Neuronal stem cell (in vitro differentiated cells): Measurements from ENCODE around the gene POPDC3.

Experiments used
- DNase-seq: peaks from one replicate; pipeline ENCODE4 v3.0.0-alpha.2; 2013; ENCODE audit warnings: low spot score
- H2AFZ ChIP-seq: one replicate; pipeline ENCODE4 v1.6.1; 2013; ENCODE audit warnings: mild to moderate bottlenecking, low read length, inconsistent platforms
- H2AK5ac ChIP-seq: 2 replicates; pipeline ENCODE4 v1.6.1; 2013; ENCODE audit warnings: low read depth, mild to moderate bottlenecking, inconsistent platforms, low read length, moderate library complexity, mixed read lengths
- H2BK120ac ChIP-seq: 2 replicates; pipeline ENCODE4 v1.6.1; 2013; ENCODE audit warnings: low read depth, mild to moderate bottlenecking, inconsistent platforms, low read length, moderate library complexity, mixed read lengths
- H2BK12ac ChIP-seq: one replicate; pipeline ENCODE4 v1.6.1; 2013; ENCODE audit warnings: low read length, inconsistent platforms
- H2BK15ac ChIP-seq: 2 replicates; pipeline ENCODE4 v1.6.1; 2013; ENCODE audit warnings: mild to moderate bottlenecking, low read length, inconsistent platforms, mixed read lengths
- H2BK5ac ChIP-seq: one replicate; pipeline ENCODE4 v1.6.1; 2013; ENCODE audit warnings: inconsistent platforms, mild to moderate bottlenecking, low read length, moderate library complexity
- H3K14ac ChIP-seq: one replicate; pipeline ENCODE4 v1.6.1; 2013; ENCODE audit warnings: low read length, inconsistent platforms
- H3K18ac ChIP-seq: 2 replicates; pipeline ENCODE4 v1.6.1; 2013; ENCODE audit warnings: low read length, inconsistent platforms
- H3K23ac ChIP-seq: 2 replicates; pipeline ENCODE4 v1.6.1; 2013; ENCODE audit warnings: low read depth, mild to moderate bottlenecking, mixed read lengths, low read length, inconsistent platforms; ENCODE audit not compliant: poor library complexity
- H3K27ac ChIP-seq: replicated peaks from 3 replicates; pipeline ENCODE4 v1.5.1; 2013; ENCODE audit warnings: low read length, inconsistent platforms
- H3K27me3 ChIP-seq, 3 experiments: 2 replicates each; pipeline ENCODE4 v1.6.1; 2013; ENCODE audit warnings: low read length in 3 of 3, mild to moderate bottlenecking in 2 of 3, inconsistent platforms in 1 of 3, low read depth in 1 of 3, mixed read lengths in 1 of 3, moderate library complexity in 1 of 3; ENCODE audit not compliant: control insufficient read depth in 3 of 3, insufficient read depth in 3 of 3
- H3K36me3 ChIP-seq, 2 donors: replicated peaks in 1 of 2; 2 replicates each; pipeline ENCODE4 v1.6.1; 2013; ENCODE audit warnings: low read length in 2 of 2; ENCODE audit not compliant: control insufficient read depth in 2 of 2, insufficient read depth in 2 of 2
- H3K4ac ChIP-seq: 2 replicates; pipeline ENCODE4 v1.6.1; 2013; ENCODE audit warnings: inconsistent platforms, mild to moderate bottlenecking, low read length, moderate library complexity
- H3K4me1 ChIP-seq, 2 donors: 1 replicate in 1 of 2; 2 replicates in 1 of 2; pipeline ENCODE4 v1.6.1; 2013; ENCODE audit warnings: low read length in 2 of 2, low read depth in 1 of 2; ENCODE audit not compliant: control insufficient read depth in 2 of 2, insufficient read depth in 1 of 2
- H3K4me2 ChIP-seq: one replicate; pipeline ENCODE4 v1.6.1; 2013; ENCODE audit warnings: mild to moderate bottlenecking, low read length, inconsistent platforms; ENCODE audit not compliant: insufficient read depth, poor library complexity, severe bottlenecking
- H3K4me3 ChIP-seq, 2 donors: 2 replicates each; pipeline ENCODE4 v1.5.1; 2013; ENCODE audit warnings: low read length in 2 of 2, mild to moderate bottlenecking in 2 of 2, inconsistent platforms in 1 of 2, moderate library complexity in 1 of 2
- H3K79me1 ChIP-seq: one replicate; pipeline ENCODE4 v1.6.1; 2013; ENCODE audit warnings: low read depth, mild to moderate bottlenecking, inconsistent platforms, low read length, moderate library complexity
- H3K9ac ChIP-seq: one replicate; pipeline ENCODE4 v1.6.1; 2013; ENCODE audit warnings: mild to moderate bottlenecking, low read depth, low read length, inconsistent platforms; ENCODE audit not compliant: poor library complexity
- H3K9me3 ChIP-seq, 2 donors: replicated peaks in 1 of 2; 2 replicates each; pipeline versions ENCODE3 to v1.6.1; 2013; ENCODE audit warnings: low read length in 2 of 2, mild to moderate bottlenecking in 2 of 2, inconsistent platforms in 1 of 2, low read depth in 1 of 2, mixed read lengths in 1 of 2, moderate library complexity in 1 of 2; ENCODE audit not compliant: control insufficient read depth in 2 of 2, insufficient read depth in 1 of 2
- H4K8ac ChIP-seq: one replicate; pipeline ENCODE4 v1.6.1; 2013; ENCODE audit warnings: low read depth, mild to moderate bottlenecking, inconsistent platforms, low read length, moderate library complexity
- H4K91ac ChIP-seq: one replicate; pipeline ENCODE4 v1.6.1; 2013; ENCODE audit warnings: low read length, low read depth, mild to moderate bottlenecking, inconsistent platforms; ENCODE audit not compliant: poor library complexity
- WGBS, 2 donors: extraction: QIAGEN DNeasy Blood & Tissue Kit; methylation state at CpG; one replicate each; pipeline ENCODE4 v1.1.7; 2013; ENCODE audit warnings: missing lambda C conversion rate in 2 of 2, mixed read lengths in 1 of 2; ENCODE audit not compliant: insufficient read length in 2 of 2, insufficient replicate concordance in 1 of 2; ENCODE audit errors: extremely low coverage in 2 of 2; 5-methylcytosine and 5-hydroxymethylcytosine counted together

Gene POPDC3

GRCh38 chr6:105193647-105194046 lies 13.8 kb upstream of the POPDC3 start:
- Histone ChIP-seq H2BK120ac (no peak overlapping the region), H3K79me1 (no peaks in the 10 kb centered on the region), H2BK12ac (no peak overlapping the region), H2BK5ac (no peak overlapping the region), H3K23ac (no peak overlapping the region), H3K27ac (no peak overlapping the region), H4K91ac (no peak overlapping the region), H3K27me3 (peaks cover 0 to 4% (median 0%) of the 10 kb centered on the region in 3 experiments), H2AFZ (no peak overlapping the region), H3K4me1 (no peaks in the 10 kb centered on the region), H3K9ac (no peak overlapping the region), H3K14ac (no peak overlapping the region), H3K4me2 (no peak overlapping the region), H3K18ac (no peak overlapping the region), H4K8ac (no peak overlapping the region), H3K4me3 (no peak overlapping the region), H2BK15ac (no peak overlapping the region), H3K9me3 (no peaks in the 10 kb centered on the region), H3K4ac (no peak overlapping the region), H2AK5ac (no peak overlapping the region), H3K36me3 (no peaks in the 10 kb centered on the region)
- no CpG with 5 or more reads among the region's 1 CpG for WGBS, 2 donors
- no peak for DNase-seq

GRCh38 chr6:105192707-105193465 lies 13.1 kb upstream of the POPDC3 start:
- Histone ChIP-seq H2AK5ac (no peak overlapping the region), H3K9ac (no peak overlapping the region), H4K91ac (no peak overlapping the region), H3K4me1 (no peaks in the 10 kb centered on the region), H2AFZ (no peak overlapping the region), H3K18ac (no peak overlapping the region), H3K27me3 (peaks cover 0 to 4% (median 0%) of the 10 kb centered on the region in 3 experiments), H3K23ac (no peak overlapping the region), H2BK5ac (no peak overlapping the region), H2BK120ac (no peak overlapping the region), H3K79me1 (no peaks in the 10 kb centered on the region), H3K9me3 (no peaks in the 10 kb centered on the region), H3K4me2 (no peak overlapping the region), H2BK15ac (no peak overlapping the region), H2BK12ac (no peak overlapping the region), H4K8ac (no peak overlapping the region), H3K27ac (no peak overlapping the region), H3K36me3 (no peaks in the 10 kb centered on the region), H3K14ac (no peak overlapping the region), H3K4ac (no peak overlapping the region), H3K4me3 (no peak overlapping the region)
- WGBS, 2 donors = no CpG with 5 or more reads among the region's 7 CpGs
- no peak for DNase-seq

GRCh38 chr6:105191351-105191750 lies 11.5 kb upstream of the POPDC3 start:
- WGBS, 2 donors = no CpG with 5 or more reads among the region's 1 CpG
- H4K91ac ChIP-seq = no peak overlapping the region
- no peak overlapping the region for H3K4me3 ChIP-seq
- no peaks in the 10 kb centered on the region for H3K9me3 ChIP-seq
- DNase-seq = no peak
- no peak overlapping the region for H2BK12ac ChIP-seq
- H3K4me1 ChIP-seq = no peaks in the 10 kb centered on the region
- no peak overlapping the region for H3K23ac ChIP-seq
- H3K27ac ChIP-seq = no peak overlapping the region
- no peak overlapping the region for H2BK120ac ChIP-seq
- H3K4me2 ChIP-seq = no peak overlapping the region
- H3K79me1 ChIP-seq = no peaks in the 10 kb centered on the region
- no peak overlapping the region for H3K9ac ChIP-seq
- no peak overlapping the region for H4K8ac ChIP-seq
- H2AFZ ChIP-seq = no peak overlapping the region
- H3K36me3 ChIP-seq = no peaks in the 10 kb centered on the region
- H2BK15ac ChIP-seq = no peak overlapping the region
- H3K4ac ChIP-seq = no peak overlapping the region
- no peak overlapping the region for H2AK5ac ChIP-seq
- H2BK5ac ChIP-seq = no peak overlapping the region
- H3K27me3 ChIP-seq = peaks cover 0 to 4% (median 0%) of the 10 kb centered on the region in 3 experiments
- H3K18ac ChIP-seq = no peak overlapping the region
- no peak overlapping the region for H3K14ac ChIP-seq

GRCh38 chr6:105189026-105189820 lies 9.4 kb upstream of the POPDC3 start:
- Histone ChIP-seq H3K4ac (no peak overlapping the region), H3K18ac (no peak overlapping the region), H3K9me3 (no peaks in the 10 kb centered on the region), H4K8ac (no peak overlapping the region), H3K4me3 (no peak overlapping the region), H2BK15ac (no peak overlapping the region), H3K27me3 (peaks cover 0 to 4% (median 0%) of the 10 kb centered on the region in 3 experiments), H3K9ac (no peak overlapping the region), H3K27ac (no peak overlapping the region), H2BK12ac (no peak overlapping the region), H3K36me3 (no peaks in the 10 kb centered on the region), H4K91ac (no peak overlapping the region), H2BK120ac (no peak overlapping the region), H3K4me2 (no peak overlapping the region), H3K79me1 (no peaks in the 10 kb centered on the region), H3K14ac (no peak overlapping the region), H3K23ac (no peak overlapping the region), H3K4me1 (no peaks in the 10 kb centered on the region), H2AK5ac (no peak overlapping the region), H2BK5ac (no peak overlapping the region), H2AFZ (no peak overlapping the region)
- WGBS, 2 donors = no CpG with 5 or more reads among the region's 10 CpGs
- no peak for DNase-seq
